MCF 10A (cell line): ENCODE results near the gene AGER. TPM values are rescaled to one million over a fixed set of nuclear protein-coding genes. Genes with fewer than 3 reads are reported as not detected.

Source experiments
- BruUV-seq: library from RNA; stranded (reverse); fragments of 400-500 nt; replicated peaks from 2 replicates; lab custom pipeline; 2021; lab: Mats Ljungman, UMichigan
- CTCF ChIA-PET: fragments of 300-600 bp; sonication (Branson Sonifier 250); formaldehyde crosslinking; extraction: SDS; loops from one replicate; lab custom pipeline; 2021; ENCODE audit warnings: antibody characterized with exemption, inconsistent platforms; lab: Yijun Ruan, JAX
- POLR2A ChIA-PET: fragments of 300-600, 350-650 bp; sonication (Branson Sonifier 250); formaldehyde crosslinking; extraction: SDS; loops from one replicate; lab custom pipeline; 2020; ENCODE audit warnings: antibody characterized with exemption, inconsistent platforms; lab: Yijun Ruan, JAX
- DNase-seq: peaks from one replicate; pipeline ENCODE4 v3.0.0-alpha.2; 2018; ENCODE audit not compliant: unreplicated experiment
- H3K27ac Mint-ChIP-seq: one replicate; pipeline ENCODE4 v1.8.0; 2022; ENCODE audit warnings: mild to moderate bottlenecking, low read depth, mixed read lengths; ENCODE audit not compliant: unreplicated experiment
- H3K27me3 Mint-ChIP-seq: one replicate; pipeline ENCODE4 v1.8.0; 2022; ENCODE audit warnings: mixed read lengths; ENCODE audit not compliant: insufficient read depth, unreplicated experiment
- H3K36me3 Mint-ChIP-seq: one replicate; pipeline ENCODE4 v1.8.0; 2022; ENCODE audit warnings: mild to moderate bottlenecking, moderate library complexity, mixed read lengths; ENCODE audit not compliant: insufficient read depth, unreplicated experiment
- H3K4me1 Mint-ChIP-seq: one replicate; pipeline ENCODE4 v1.8.0; 2022; ENCODE audit warnings: mixed read lengths; ENCODE audit not compliant: insufficient read depth, unreplicated experiment
- H3K4me3 Mint-ChIP-seq: one replicate; pipeline ENCODE4 v1.8.0; 2022; ENCODE audit warnings: mild to moderate bottlenecking, moderate library complexity, mixed read lengths; ENCODE audit not compliant: unreplicated experiment
- H3K9me3 Mint-ChIP-seq: one replicate; pipeline ENCODE4 v1.8.0; 2022; ENCODE audit warnings: mixed read lengths; ENCODE audit not compliant: unreplicated experiment
- CTCF ChIP-seq: fragments of 200-600 bp; IDR thresholded peaks from one replicate; pipeline ENCODE4 v1.8.0; 2022; ENCODE audit warnings: antibody characterized with exemption, mild to moderate bottlenecking; ENCODE audit not compliant: unreplicated experiment
- intact Hi-C: fragments of 100-400 bp; cut with micrococcal nuclease; formaldehyde crosslinking; loops from 2 replicates; pipeline ENCODE4 v1.14.1; 2022
- total RNA-seq: library from RNA; stranded (reverse); gene quantifications from 2 replicates; pipeline ENCODE4 v1.2.3, GENCODE V29; 2022

Gene AGER
- total RNA-seq, 1 experiment from 2014 or later, result 8.0 TPM

GRCh38 chr6:32140420-32141046 lies 43.5 kb downstream of the AGER start:
- BruUV-seq, result no TSS peak
- Mint-ChIP-seq H3K36me3 (peaks cover under 1% of the 10 kb centered on the region), H3K4me1 (no peaks in the 10 kb centered on the region), H3K4me3 (no peak overlapping the region), H3K9me3 (no peaks in the 10 kb centered on the region), H3K27ac (no peak overlapping the region), H3K27me3 (peaks cover 11% of the 10 kb centered on the region)
- TF ChIP-seq CTCF, result no peak
- DNase-seq, result no peak
- ChIA-PET CTCF (interaction anchor here (0.6 to 0.8 kb wide), 3 partner anchors 20 to 1216 kb away, joined by 3 to 4 read pairs (median 3); no protein-coding TSS in a partner anchor), POLR2A (interaction anchor here (0.8 to 1.2 kb wide), 2 partner anchors 13 to 170 kb away, joined by 3 read pairs; no protein-coding TSS in a partner anchor)
- intact Hi-C loops, result no loop called here

- TF ChIP-seq CTCF, result no peak
- Mint-ChIP-seq H3K36me3 (peaks cover 5% of the 10 kb centered on the region), H3K4me3 (no peak overlapping the region), H3K27me3 (peaks cover 11% of the 10 kb centered on the region), H3K4me1 (no peaks in the 10 kb centered on the region), H3K9me3 (no peaks in the 10 kb centered on the region), H3K27ac (no peak overlapping the region)
- no peak for DNase-seq
- no TSS peak for BruUV-seq
- POLR2A ChIA-PET, result no interaction called here
- intact Hi-C loops, result no loop called here
- CTCF ChIA-PET, result interaction anchor here (0.6 to 0.8 kb wide), 4 partner anchors 21 to 1153 kb away, joined by 3 to 5 read pairs (median 4); no protein-coding TSS in a partner anchor
Observed at GRCh38 chr6:32139590-32139989, 44.5 kb downstream of the AGER start.

GRCh38 chr6:32137454-32137853 lies 46.6 kb downstream of the AGER start:
- Mint-ChIP-seq H3K36me3 (peaks cover 12% of the 10 kb centered on the region), H3K4me1 (peaks cover 5% of the 10 kb centered on the region), H3K27me3 (peaks cover 21% of the 10 kb centered on the region), H3K4me3 (no peak overlapping the region), H3K27ac (no peak overlapping the region), H3K9me3 (no peaks in the 10 kb centered on the region)
- no peak for DNase-seq
- POLR2A ChIA-PET, result interaction anchor here (0.7 kb wide), 1 partner anchor 35 kb away, joined by 3 read pairs; no protein-coding TSS in a partner anchor
- CTCF ChIA-PET, result interaction anchor here (0.6 kb wide), 1 partner anchor 414 kb away, joined by 3 read pairs; no protein-coding TSS in a partner anchor
- no TSS peak for BruUV-seq
- intact Hi-C loops, result no loop called here
- no peak for TF ChIP-seq CTCF

- ChIA-PET POLR2A (no interaction called here), CTCF (no interaction called here)
- H3K27ac Mint-ChIP-seq, result no peak overlapping the region
- peaks cover 21% of the 10 kb centered on the region for H3K27me3 Mint-ChIP-seq
- no TSS peak for BruUV-seq
- H3K4me1 Mint-ChIP-seq, result peaks cover 6% of the 10 kb centered on the region
- TF ChIP-seq CTCF, result no peak
- peaks cover 18% of the 10 kb centered on the region for H3K36me3 Mint-ChIP-seq
- intact Hi-C loops, result no loop called here
- no peak for DNase-seq
- no peak overlapping the region for H3K4me3 Mint-ChIP-seq
- H3K9me3 Mint-ChIP-seq, result no peaks in the 10 kb centered on the region
Observed at GRCh38 chr6:32133786-32134185, 50.3 kb downstream of the AGER start.
